Mucosa of descending colon (tissue), 3 donors: ENCODE results near the gene RAB15. TPM values are rescaled to one million over a fixed set of nuclear protein-coding genes. Genes with fewer than 3 reads are reported as not detected.

Experiments
- ATAC-seq: fragments of 200-7000 bp; cut with Tn5 transposase; one replicate; pipeline ENCODE4 v1.9.1; 2020; ENCODE audit warnings: mild to moderate bottlenecking, moderate library complexity
- DNase-seq, 3 donors: peaks; one replicate each; pipeline ENCODE4 v3.0.0-alpha.2; 2020
- H3K36me3 ChIP-seq: fragments of 200-600 bp; one replicate; pipeline ENCODE4 v1.8.0; 2021; ENCODE audit warnings: low read depth, mild to moderate bottlenecking
- H3K4me1 ChIP-seq: fragments of 200-600 bp; one replicate; pipeline ENCODE4 v1.8.0; 2021; ENCODE audit warnings: low read depth, mild to moderate bottlenecking
- H3K4me3 ChIP-seq: fragments of 200-600 bp; one replicate; pipeline ENCODE4 v1.8.0; 2021; ENCODE audit warnings: mild to moderate bottlenecking
- H3K9me3 ChIP-seq: fragments of 200-600 bp; one replicate; pipeline ENCODE4 v1.8.0; 2021; ENCODE audit warnings: mild to moderate bottlenecking
- CTCF ChIP-seq: fragments of 200-600 bp; IDR thresholded peaks from one replicate; pipeline ENCODE4 v1.8.0; 2022; ENCODE audit warnings: antibody characterized with exemption, mild to moderate bottlenecking
- intact Hi-C, 2 donors: fragments of 100-400 bp; cut with DNase I in 1 of 2; cut with micrococcal nuclease in 1 of 2; formaldehyde crosslinking; loops; one replicate each; pipeline versions ENCODE4 v1.11.0 to v1.11.1; 2022; cut with DNase I, micrococcal nuclease
- total RNA-seq, 3 donors: library from RNA; stranded (reverse); fragmentation: NEBNext Ultra II Directional in 2 of 3; extraction: Animal tissue kit (Norgen Biotek cat#: 25700) in 2 of 3; gene quantifications; one replicate each; pipeline versions ENCODE4 v1.2.1 to v1.2.4, GENCODE V29; 2021 to 2023
- donor health status: DM: no; HTN: no; CAD: no; lungs with moderate emphysema.
- donor health status: DM: no; HTN: no; CAD: no.
- donor health status: DM: no; HTN: yes; CAD: no.

Gene RAB15
- total RNA-seq, 3 donors from 2014 or later, result 21.2 to 46.1 (median 24.0) TPM

- Histone ChIP-seq H3K4me3 (no peak overlapping the region), H3K36me3 (no peaks in the 10 kb centered on the region), H3K9me3 (no peaks in the 10 kb centered on the region), H3K4me1 (no peaks in the 10 kb centered on the region)
- peak in 1 of 3 donors; percentile 25 for DNase-seq
- peak; percentile 74 for ATAC-seq
- TF ChIP-seq CTCF, result no peak
- intact Hi-C loops, result no loop called here
Measured at GRCh38 chr14:64960762-64961276, 11.3 kb downstream of the RAB15 start.

- DNase-seq, result no peak
- H3K36me3 ChIP-seq, result no peaks in the 10 kb centered on the region
- intact Hi-C loops, result no loop called here
- no peak for ATAC-seq
- TF ChIP-seq CTCF, result no peak
- no peaks in the 10 kb centered on the region for H3K9me3 ChIP-seq
- H3K4me3 ChIP-seq, result no peak overlapping the region
- H3K4me1 ChIP-seq, result no peaks in the 10 kb centered on the region
Measured at GRCh38 chr14:64958743-64959142, 13.4 kb downstream of the RAB15 start.

- TF ChIP-seq CTCF, result no peak
- no peak for ATAC-seq
- no peak for DNase-seq
- H3K9me3 ChIP-seq, result no peaks in the 10 kb centered on the region
- intact Hi-C loops, result no loop called here
- H3K4me1 ChIP-seq, result no peaks in the 10 kb centered on the region
- H3K4me3 ChIP-seq, result no peak overlapping the region
- no peaks in the 10 kb centered on the region for H3K36me3 ChIP-seq
Measured at GRCh38 chr14:64958201-64958600, 13.9 kb downstream of the RAB15 start.

GRCh38 chr14:64956697-64957406 is 15.3 kb downstream of the RAB15 start:
- DNase-seq (no peak), ATAC-seq (no peak)
- Histone ChIP-seq H3K4me3 (no peak overlapping the region), H3K9me3 (no peaks in the 10 kb centered on the region), H3K4me1 (no peaks in the 10 kb centered on the region), H3K36me3 (no peaks in the 10 kb centered on the region)
- TF ChIP-seq CTCF, result no peak
- intact Hi-C loops, result no loop called here

GRCh38 chr14:64955297-64955696 is 16.8 kb downstream of the RAB15 start:
- no peaks in the 10 kb centered on the region for H3K36me3 ChIP-seq
- TF ChIP-seq CTCF, result no peak
- ATAC-seq, result no peak
- H3K4me3 ChIP-seq, result no peak overlapping the region
- intact Hi-C loops, result no loop called here
- DNase-seq, result no peak
- H3K4me1 ChIP-seq, result no peaks in the 10 kb centered on the region
- H3K9me3 ChIP-seq, result no peaks in the 10 kb centered on the region
